GM12878 (cell line): ENCODE results near the gene HOXB1. TPM values are rescaled to one million over a fixed set of nuclear protein-coding genes. Genes with fewer than 3 reads are reported as not detected.
A peak's percentile ranks its signal among the peaks of the same experiment; 100 is the strongest.

Experiments
- ATAC-seq: fragments of 200-7000 bp; cut with Tn5 transposase; 3 replicates; pipeline ENCODE4 v1.9.1; 2020; ENCODE audit warnings: mild to moderate bottlenecking, moderate library complexity
- BruUV-seq: library from RNA; stranded (reverse); fragments of 400-500 nt; replicated peaks from 2 replicates; lab custom pipeline; 2021; lab: Mats Ljungman, UMichigan
- CTCF ChIA-PET: fragments of 300-600 bp; sonication (Branson Sonifier 250); formaldehyde crosslinking; extraction: SDS; loops from one replicate; lab custom pipeline; 2021; ENCODE audit warnings: inconsistent platforms; lab: Yijun Ruan, JAX
- POLR2A ChIA-PET: fragments of 350-600 bp; formaldehyde crosslinking; extraction: SDS; loops from one replicate; lab custom pipeline; 2021; ENCODE audit warnings: inconsistent platforms; lab: Charles Lee
- RAD21 ChIA-PET: fragments of 300-600 bp; sonication (Branson Sonifier 250); formaldehyde crosslinking; loops from one replicate; lab custom pipeline; 2023; ENCODE audit warnings: antibody characterized with exemption; ENCODE audit not compliant: unreplicated experiment; lab: Charles Lee
- SMC1A ChIA-PET: fragments of 300-600 bp; sonication (Branson Sonifier 250); formaldehyde crosslinking; loops from one replicate; lab custom pipeline; 2023; ENCODE audit not compliant: unreplicated experiment, uncharacterized antibody; lab: Charles Lee
- DNase-seq: peaks from one replicate; pipeline ENCODE4 v3.0.0-alpha.2; 2011; ENCODE audit warnings: low read depth, low spot score
- FAIRE-seq: peaks from 3 replicates; lab custom pipeline; 2011; peaks lifted over from hg19 to GRCh38; lab: Jason Lieb, UNC
- H2AFZ ChIP-seq: 2 replicates; pipeline ENCODE4 v1.6.0; 2011; ENCODE audit warnings: low read depth, low read length, control low read depth; ENCODE audit not compliant: control insufficient read depth
- H3K27ac ChIP-seq: 2 replicates; pipeline ENCODE4 v1.5.1; 2011; ENCODE audit warnings: control low read depth; ENCODE audit not compliant: control insufficient read depth, insufficient read depth
- H3K27me3 ChIP-seq, 2 experiments: replicated peaks in 1 of 2; 2 replicates each; pipeline versions ENCODE4 v1.6.0 to v1.6.1; 2011; ENCODE audit warnings: low read length in 1 of 2; ENCODE audit not compliant: control insufficient read depth in 2 of 2, insufficient read depth in 2 of 2
- H3K36me3 ChIP-seq, 2 experiments: 2 replicates each; pipeline ENCODE4 v1.5.1; 2011; ENCODE audit warnings: low read length in 1 of 2; ENCODE audit not compliant: control insufficient read depth in 2 of 2, insufficient read depth in 2 of 2
- H3K4me1 ChIP-seq: 2 replicates; pipeline ENCODE4 v1.6.1; 2011; ENCODE audit warnings: mild to moderate bottlenecking, low read length, moderate library complexity, mixed read lengths; ENCODE audit not compliant: control insufficient read depth, insufficient read depth
- H3K4me2 ChIP-seq: 2 replicates; pipeline ENCODE4 v1.6.0; 2011; ENCODE audit warnings: control low read depth; ENCODE audit not compliant: control insufficient read depth, insufficient read depth
- H3K4me3 ChIP-seq: fragments of 200-600 bp; sonication (generic); 2 replicates; pipeline ENCODE4 v1.5.1; 2016
- H3K79me2 ChIP-seq: 2 replicates; pipeline ENCODE4 v1.6.0; 2011; ENCODE audit warnings: low read length; ENCODE audit not compliant: control insufficient read depth, insufficient read depth
- H3K9ac ChIP-seq: 2 replicates; pipeline ENCODE4 v1.8.0; 2011; ENCODE audit warnings: low read length, control low read depth, mixed read lengths; ENCODE audit not compliant: control insufficient read depth, insufficient read depth
- H3K9me3 ChIP-seq: replicated peaks from 3 replicates; pipeline ENCODE4 v1.5.1; 2011; ENCODE audit warnings: mild to moderate bottlenecking, low read length; ENCODE audit not compliant: control insufficient read depth, insufficient read depth
- H4K20me1 ChIP-seq: 2 replicates; pipeline ENCODE4 v1.6.0; 2011; ENCODE audit not compliant: control insufficient read depth, insufficient read depth
- ASH2L ChIP-seq: fragments of 300-600, 200-600 bp; sonication (generic); IDR thresholded peaks from 2 replicates; pipeline ENCODE4 v1.6.1; 2017; ENCODE audit warnings: low read depth, mild to moderate bottlenecking, borderline replicate concordance
- ATF3 ChIP-seq: IDR thresholded peaks from 2 replicates; pipeline ENCODE4 v1.6.1; 2011; ENCODE audit warnings: low read depth, mild to moderate bottlenecking, low read length, moderate library complexity, borderline replicate concordance; ENCODE audit errors: extremely low read depth
- ATF7 ChIP-seq: fragments of 450-650 bp; IDR thresholded peaks from 2 replicates; pipeline ENCODE4 v1.6.1; 2016; ENCODE audit warnings: low read depth, mild to moderate bottlenecking
- E4F1 ChIP-seq: fragments of 450-650 bp; IDR thresholded peaks from 2 replicates; pipeline ENCODE4 v1.6.1; 2018; ENCODE audit warnings: borderline replicate concordance, mild to moderate bottlenecking; ENCODE audit not compliant: partially characterized antibody
- EGR1 ChIP-seq, 2 experiments: IDR thresholded peaks; 1 replicate in 1 of 2; 2 replicates in 1 of 2; pipeline ENCODE4 v1.6.1; 2011 to 2012; ENCODE audit warnings: low read depth in 2 of 2, low read length in 2 of 2, borderline replicate concordance in 1 of 2, mild to moderate bottlenecking in 1 of 2, moderate library complexity in 1 of 2
- KAT2A ChIP-seq: conservative IDR thresholded peaks from 2 replicates; pipeline ENCODE4 v1.6.1; 2011; ENCODE audit warnings: low read depth, low read length; ENCODE audit not compliant: control insufficient read depth
- POLR2AphosphoS2 ChIP-seq: IDR thresholded peaks from 2 replicates; pipeline ENCODE4 v1.6.1; 2011; ENCODE audit warnings: low read depth, mild to moderate bottlenecking, low read length, improper control_type of control experiment, moderate library complexity
- RAD21 ChIP-seq: IDR thresholded peaks from 2 replicates; pipeline ENCODE4 v1.6.1; 2011; ENCODE audit warnings: mild to moderate bottlenecking, low read depth, low read length, moderate library complexity; ENCODE audit not compliant: insufficient read depth
- RELB ChIP-seq: fragments of 450-650 bp; IDR thresholded peaks from 2 replicates; pipeline ENCODE4 v1.6.1; 2017; ENCODE audit warnings: low read depth, mild to moderate bottlenecking, moderate library complexity
- ZBTB11 ChIP-seq: fragments of 450-650 bp; formaldehyde crosslinking; IDR thresholded peaks from 2 replicates; pipeline ENCODE4 v1.5.0; 2022; ENCODE audit warnings: mild to moderate bottlenecking, missing genetic modification characterization
- ZNF622 ChIP-seq: fragments of 450-650 bp; IDR thresholded peaks from 2 replicates; pipeline ENCODE4 v1.6.1; 2017; ENCODE audit warnings: mild to moderate bottlenecking, inconsistent platforms
- WGBS: methylation state at CpG from one replicate; pipeline ENCODE4 v1.1.6; 2016; ENCODE audit warnings: low lambda C conversion rate; ENCODE audit not compliant: insufficient replicate concordance, insufficient coverage; ENCODE audit errors: missing lambda C conversion rate; 5-methylcytosine and 5-hydroxymethylcytosine counted together
- in situ Hi-C: fragments of 300-500 bp; cut with MboI; formaldehyde crosslinking; loops from 9 replicates; pipeline ENCODE4 v1.14.3; 2018; ENCODE audit warnings: mixed read lengths
- intact Hi-C: fragments of 100-400 bp; cut with micrococcal nuclease; formaldehyde crosslinking; loops from one replicate; pipeline ENCODE4 v1.14.2; 2022; ENCODE audit not compliant: unreplicated experiment
- polyA plus RNA-seq, 11 experiments: library from polyadenylated mRNA; depleted of rRNA in 4 of 11; unstranded in 6 of 11; stranded (reverse) in 5 of 11; fragments of >200 nt; fragmentation: Nextera tagmentation in 4 of 11; fragmentation: Illumina TruSeq in 1 of 11; extraction: Ambion mirVana in 4 of 11; extraction: Trizol in 1 of 11; gene quantifications; 1 replicate in 1 of 11; 2 replicates in 10 of 11; pipeline versions ENCODE4 v1.2.1 to v1.2.3, GENCODE V29; 2011 to 2016; ENCODE audit warnings: inconsistent platforms in 2 of 11, missing spikeins in 2 of 11, low read depth in 1 of 11
- total RNA-seq, 4 experiments: library from RNA; depleted of rRNA in 3 of 4; stranded (reverse); fragments of >200 nt in 3 of 4; fragmentation: Illumina TruSeq in 1 of 4; extraction: Trizol in 1 of 4; gene quantifications; 2 replicates each; pipeline versions ENCODE4 v1.2.1 to v1.2.3, GENCODE V29; 2013 to 2021

HOXB1 gene
- total and polyA plus RNA-seq, 10 of the 15 experiments (the other 5 are each of a cell fraction or from before 2014, with no cell fraction given) = not detected

- ChIA-PET CTCF (interaction anchor here (0.7 to 2.1 kb wide), 9 partner anchors 10 to 248 kb away, joined by 3 to 7 read pairs (median 3); no protein-coding TSS in a partner anchor), RAD21 (interaction anchor here (0.6 to 1.7 kb wide), 10 partner anchors 10 to 361 kb away, joined by 3 to 9 read pairs (median 4); no protein-coding TSS in a partner anchor), SMC1A (interaction anchor here (0.6 to 2.1 kb wide), 15 partner anchors 10 to 202 kb away, joined by 3 to 9 read pairs (median 4); partner anchors contain the start of gene HOXB5), POLR2A (interaction anchor here (0.6 to 1.7 kb wide), 12 partner anchors 14 to 1544 kb away, joined by 3 to 8 read pairs (median 4); partner anchors contain the start of gene PNPO)
- WGBS = 5% methylated on average over 7 of the region's 7 CpGs
- Histone ChIP-seq H3K4me3 (peak overlapping the region; percentile 38; the same call in 1 of the 2 replicates), H3K4me1 (peaks cover 53% of the 10 kb centered on the region), H2AFZ (no peak overlapping the region), H3K36me3 (no peaks in the 10 kb centered on the region), H4K20me1 (no peaks in the 10 kb centered on the region), H3K9me3 (no peaks in the 10 kb centered on the region), H3K9ac (peak overlapping the region; percentile 45), H3K79me2 (no peaks in the 10 kb centered on the region), H3K27me3 (no peaks in the 10 kb centered on the region), H3K27ac (peak overlapping the region; percentile 72), H3K4me2 (peak overlapping the region; percentile 46)
- peak; percentile 73 for DNase-seq
- in situ Hi-C loops (no loop called here), intact Hi-C loops (loop anchor here (2.0 kb wide), 1 partner anchor 32 kb away; no protein-coding TSS in a partner anchor)
- peak; percentile 73 for ATAC-seq
- no TSS peak for BruUV-seq
- peak; percentile 70 for FAIRE-seq
- TF ChIP-seq ZNF622 (no peak), ATF3 (no peak), ZBTB11 (CRISPR knock-in tag) (no peak), E4F1 (no peak), RAD21 (no peak), KAT2A (no peak), ASH2L (no peak), EGR1 (IDR thresholded peaks at IDR 0.05; ENCODE audit: borderline replicate concordance in 1 of 2, low read depth in 2 of 2, low read length in 2 of 2) (peak in 1 of 2 experiments; percentile 9; a peak in 1 of 3 replicates), POLR2AphosphoS2 (no peak), ATF7 (peak; percentile 80), RELB (peak; percentile 73)
Observed at GRCh38 chr17:48510761-48511604, 19.8 kb downstream of the HOXB1 start.
